Gastrocnemius medialis (tissue), 4 donors: ENCODE data around the gene EYS. TPM values are rescaled to one million over a fixed set of nuclear protein-coding genes. Genes with fewer than 3 reads are reported as not detected.

Experiments
- ATAC-seq, 2 donors: fragments of 150-250 bp; one replicate each; pipeline ENCODE4 v1.9.1; 2016
- DNase-seq, 2 donors: peaks; one replicate each; pipeline ENCODE4 v3.0.0-alpha.2; 2019
- H3K27ac ChIP-seq, 4 donors: fragments of 200-600 bp; sonication (generic); 1 replicate in 1 of 4; 2 replicates in 3 of 4; pipeline ENCODE4 v1.5.1; 2016 to 2018; ENCODE audit warnings: mild to moderate bottlenecking in 2 of 4, moderate library complexity in 1 of 4
- H3K27me3 ChIP-seq, 3 donors: fragments of 200-600 bp; sonication (generic) in 2 of 3; 1 replicate in 1 of 3; 2 replicates in 2 of 3; pipeline versions ENCODE4 v1.5.1 to v1.6.0; 2016 to 2019; ENCODE audit warnings: mild to moderate bottlenecking in 1 of 3, moderate library complexity in 1 of 3
- H3K36me3 ChIP-seq, 2 donors: fragments of 200-600 bp; sonication (generic) in 1 of 2; one replicate each; pipeline ENCODE4 v1.5.1; 2017 to 2018
- H3K4me1 ChIP-seq, 2 donors: fragments of 200-600 bp; sonication (generic) in 1 of 2; one replicate each; pipeline ENCODE4 v1.5.1; 2016 to 2017; ENCODE audit warnings: mild to moderate bottlenecking in 2 of 2
- H3K4me3 ChIP-seq, 4 donors: fragments of 200-600 bp; sonication (generic) in 3 of 4; 1 replicate in 1 of 4; 2 replicates in 3 of 4; pipeline ENCODE4 v1.5.1; 2016 to 2019; ENCODE audit warnings: mild to moderate bottlenecking in 2 of 4
- H3K9me3 ChIP-seq, 3 donors: fragments of 200-600 bp; sonication (generic) in 2 of 3; 1 replicate in 1 of 3; 2 replicates in 2 of 3; pipeline ENCODE4 v1.5.1; 2016 to 2019
- CTCF ChIP-seq, 5 experiments: fragments of 450-650 bp in 3 of 5; fragments of 200-600 bp in 2 of 5; sonication (generic) in 2 of 5; IDR thresholded peaks in 4 of 5; conservative IDR thresholded peaks in 1 of 5; 1 replicate in 4 of 5; 2 replicates in 1 of 5; pipeline ENCODE4 v1.5.1; 2016 to 2019; ENCODE audit warnings: antibody characterized with exemption in 5 of 5, mild to moderate bottlenecking in 3 of 5, moderate library complexity in 3 of 5
- POLR2A ChIP-seq, 2 donors: fragments of 450-650 bp; IDR thresholded peaks; one replicate each; pipeline ENCODE4 v1.6.1; 2017; ENCODE audit warnings: antibody characterized with exemption in 2 of 2, mild to moderate bottlenecking in 2 of 2, moderate library complexity in 2 of 2
- in situ Hi-C, 4 donors: fragments of 200-750 bp; cut with MboI; loops; one replicate each; pipeline versions ENCODE4 v1.15.0 to v1.8.0; 2017; ENCODE audit warnings: low sequenced_read_pairs in 4 of 4
- intact Hi-C: fragments of 100-400 bp; cut with DNase I; formaldehyde crosslinking; loops from one replicate; pipeline ENCODE4 v1.15.1; 2023; ENCODE audit warnings: low total_unique reads
- total RNA-seq, 4 donors: library from RNA; depleted of rRNA; stranded (reverse); fragments of >200 nt; gene quantifications; one replicate each; pipeline versions ENCODE4 v1.1.0 to v1.2.3, GENCODE V29; 2016

Gene EYS
- total RNA-seq, 4 donors from 2014 or later = 0.20 TPM; not detected in 3

GRCh38 chr6:63997734-63998133 lies 1709.3 kb downstream of the EYS start:
- DNase-seq (no peak), ATAC-seq (no peak)
- in situ Hi-C loops = no loop called here
- Histone ChIP-seq H3K4me3 (no peak overlapping the region), H3K9me3 (peaks cover 0 to 3% (median 0%) of the 10 kb centered on the region in 3 donors), H3K4me1 (no peaks in the 10 kb centered on the region), H3K36me3 (no peaks in the 10 kb centered on the region), H3K27ac (no peak overlapping the region), H3K27me3 (no peaks in the 10 kb centered on the region)
- no peak for TF ChIP-seq POLR2A (IDR thresholded peaks at IDR 0.05)
- no peak for TF ChIP-seq CTCF (IDR thresholded peaks at IDR 0.05 in 4 of 5, conservative IDR thresholded peaks at IDR 0.05 in 1 of 5)
- intact Hi-C loops = no loop called here

GRCh38 chr6:63997221-63997620 lies 1709.8 kb downstream of the EYS start:
- H3K27me3 ChIP-seq = no peaks in the 10 kb centered on the region
- in situ Hi-C loops (no loop called here), intact Hi-C loops (no loop called here)
- no peaks in the 10 kb centered on the region for H3K36me3 ChIP-seq
- ATAC-seq (no peak), DNase-seq (no peak)
- no peaks in the 10 kb centered on the region for H3K4me1 ChIP-seq
- TF ChIP-seq POLR2A (IDR thresholded peaks at IDR 0.05) = no peak
- no peak for TF ChIP-seq CTCF (IDR thresholded peaks at IDR 0.05 in 4 of 5, conservative IDR thresholded peaks at IDR 0.05 in 1 of 5)
- peaks cover 0 to 3% (median 0%) of the 10 kb centered on the region in 3 donors for H3K9me3 ChIP-seq
- no peak overlapping the region for H3K4me3 ChIP-seq
- no peak overlapping the region for H3K27ac ChIP-seq

GRCh38 chr6:63985223-63985622 lies 1721.8 kb downstream of the EYS start:
- Histone ChIP-seq H3K4me3 (no peak overlapping the region), H3K9me3 (no peaks in the 10 kb centered on the region), H3K27ac (no peak overlapping the region), H3K36me3 (no peaks in the 10 kb centered on the region), H3K27me3 (no peaks in the 10 kb centered on the region), H3K4me1 (no peaks in the 10 kb centered on the region)
- ATAC-seq (no peak), DNase-seq (no peak)
- intact Hi-C loops (no loop called here), in situ Hi-C loops (no loop called here)
- TF ChIP-seq POLR2A (IDR thresholded peaks at IDR 0.05) (no peak), CTCF (IDR thresholded peaks at IDR 0.05 in 4 of 5, conservative IDR thresholded peaks at IDR 0.05 in 1 of 5) (no peak)

- in situ Hi-C loops = no loop called here
- DNase-seq = no peak
- H3K4me1 ChIP-seq = no peaks in the 10 kb centered on the region
- no peak for ATAC-seq
- H3K9me3 ChIP-seq = no peaks in the 10 kb centered on the region
- no peaks in the 10 kb centered on the region for H3K36me3 ChIP-seq
- no peak for TF ChIP-seq POLR2A (IDR thresholded peaks at IDR 0.05)
- no peak for TF ChIP-seq CTCF (IDR thresholded peaks at IDR 0.05 in 4 of 5, conservative IDR thresholded peaks at IDR 0.05 in 1 of 5)
- no peak overlapping the region for H3K27ac ChIP-seq
- intact Hi-C loops = no loop called here
- no peak overlapping the region for H3K4me3 ChIP-seq
- H3K27me3 ChIP-seq = no peaks in the 10 kb centered on the region
Measured at GRCh38 chr6:63975699-63976098, 1731.3 kb downstream of the EYS start.

- intact Hi-C loops = no loop called here
- H3K27ac ChIP-seq = no peak overlapping the region
- H3K27me3 ChIP-seq = no peaks in the 10 kb centered on the region
- DNase-seq = no peak
- no peak for TF ChIP-seq CTCF (IDR thresholded peaks at IDR 0.05 in 4 of 5, conservative IDR thresholded peaks at IDR 0.05 in 1 of 5)
- no peak for TF ChIP-seq POLR2A (IDR thresholded peaks at IDR 0.05)
- no peaks in the 10 kb centered on the region for H3K36me3 ChIP-seq
- no peak overlapping the region for H3K4me3 ChIP-seq
- ATAC-seq = no peak
- in situ Hi-C loops = no loop called here
- no peaks in the 10 kb centered on the region for H3K4me1 ChIP-seq
- H3K9me3 ChIP-seq = no peaks in the 10 kb centered on the region
Measured at GRCh38 chr6:63968650-63969049, 1738.4 kb downstream of the EYS start.
